Measurements from ENCODE around the gene SLC49A4. TPM values are rescaled to one million over a fixed set of nuclear protein-coding genes. Genes with fewer than 3 reads are reported as not detected.

The SLC49A4 gene
- total and polyA plus RNA-seq, 3 donors from 2014 or later, result 12.4 to 23.7 (median 17.7) TPM

GRCh38 chr3:122785231-122785630 lies 9.6 kb upstream of the SLC49A4 start:
- peaks cover 3% of the 10 kb centered on the region for H3K4me1 ChIP-seq
- H3K36me3 ChIP-seq (ENCODE audit: low read depth, missing control alignments), result no peaks in the 10 kb centered on the region
- intact Hi-C loops (cut with DNase I; ENCODE audit: low total_unique reads), result no loop called here
- no peaks in the 10 kb centered on the region for H3K27me3 ChIP-seq
- TF ChIP-seq CTCF (IDR thresholded peaks at IDR 0.05) (no peak), POLR2A (IDR thresholded peaks at IDR 0.05) (no peak)
- 92 to 97% methylated on average over 1 of the region's 1 CpG for WGBS, 2 donors
- no peak overlapping the region for H3K4me3 ChIP-seq
- no peak overlapping the region for H3K27ac ChIP-seq
- DNase-seq, result no peak
- no peaks in the 10 kb centered on the region for H3K9me3 ChIP-seq

- Histone ChIP-seq H3K9me3 (no peaks in the 10 kb centered on the region), H3K4me3 (no peak overlapping the region), H3K27ac (no peak overlapping the region), H3K36me3 (ENCODE audit: low read depth, missing control alignments) (no peaks in the 10 kb centered on the region), H3K4me1 (peaks cover 3% of the 10 kb centered on the region), H3K27me3 (no peaks in the 10 kb centered on the region)
- no peak for TF ChIP-seq CTCF (IDR thresholded peaks at IDR 0.05)
- TF ChIP-seq POLR2A (IDR thresholded peaks at IDR 0.05), result no peak
- no peak for DNase-seq
- 71 to 90% methylated on average over 1 of the region's 1 CpG for WGBS, 2 donors
- intact Hi-C loops (cut with DNase I; ENCODE audit: low total_unique reads), result no loop called here
Observed at GRCh38 chr3:122786066-122786465, 8.8 kb upstream of the SLC49A4 start.

DNA sequence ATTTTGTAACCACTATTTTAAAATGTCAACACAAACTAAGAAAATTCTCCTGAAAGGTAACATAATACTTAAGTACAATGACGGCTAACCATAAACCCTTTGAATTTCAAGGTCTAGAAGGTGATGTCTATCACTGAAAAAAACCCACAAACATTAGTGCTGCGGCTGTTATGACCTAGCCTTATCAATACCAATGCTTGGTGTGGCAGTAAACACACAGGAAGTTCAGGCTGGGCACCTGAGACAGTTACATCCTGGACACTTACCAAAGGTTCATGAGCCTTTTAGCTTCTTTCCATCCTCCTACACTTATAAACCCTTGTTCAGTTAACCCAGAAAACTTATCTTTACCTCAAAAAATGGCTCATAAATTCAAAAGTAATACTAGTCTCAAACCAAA lies 7.0 kb upstream of the SLC49A4 start:
- TF ChIP-seq POLR2A (IDR thresholded peaks at IDR 0.05) (no peak), CTCF (IDR thresholded peaks at IDR 0.05) (no peak)
- Histone ChIP-seq H3K9me3 (no peaks in the 10 kb centered on the region), H3K36me3 (ENCODE audit: low read depth, missing control alignments) (no peaks in the 10 kb centered on the region), H3K27me3 (no peaks in the 10 kb centered on the region), H3K4me1 (no peaks in the 10 kb centered on the region), H3K27ac (no peak overlapping the region), H3K4me3 (no peak overlapping the region)
- 82 to 83% methylated on average over 2 of the region's 2 CpGs for WGBS, 2 donors
- DNase-seq, result no peak
- intact Hi-C loops (cut with DNase I; ENCODE audit: low total_unique reads), result no loop called here

DNA sequence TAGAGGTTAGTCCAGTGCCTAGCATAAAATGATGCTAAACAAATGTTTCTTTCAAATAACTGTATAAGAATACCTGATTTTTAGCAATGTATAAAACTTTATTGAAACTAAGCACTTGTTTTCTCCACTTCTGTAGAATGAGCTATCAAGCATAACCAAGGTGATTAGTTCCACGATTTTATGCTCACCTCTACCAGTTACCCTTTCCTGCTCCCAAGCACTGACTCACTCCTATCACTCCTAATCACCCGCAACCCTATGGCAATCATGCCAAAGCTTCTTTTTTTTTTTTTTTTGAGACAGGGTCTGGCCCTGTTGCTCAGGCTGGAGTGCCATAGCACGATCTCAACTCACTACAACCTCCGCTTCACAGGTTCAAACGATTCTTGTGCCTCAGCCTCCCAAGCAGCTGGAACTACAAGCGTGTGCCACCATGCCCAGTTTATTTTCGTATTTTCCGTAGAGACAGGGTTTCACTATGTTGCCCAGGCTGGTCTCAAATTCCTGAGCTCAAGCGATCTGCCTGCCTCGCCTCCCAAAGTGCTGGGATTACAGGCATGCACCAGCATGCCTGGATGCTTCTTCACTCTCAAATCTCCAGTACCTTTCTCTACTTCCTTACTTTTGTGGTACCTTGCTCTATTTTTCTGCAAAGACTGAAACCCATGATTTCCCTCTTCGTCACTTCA lies 5.1 kb upstream of the SLC49A4 start:
- H3K36me3 ChIP-seq (ENCODE audit: low read depth, missing control alignments), result no peaks in the 10 kb centered on the region
- TF ChIP-seq POLR2A (IDR thresholded peaks at IDR 0.05) (no peak), CTCF (IDR thresholded peaks at IDR 0.05) (no peak)
- DNase-seq, result no peak
- intact Hi-C loops (cut with DNase I; ENCODE audit: low total_unique reads), result no loop called here
- no peaks in the 10 kb centered on the region for H3K9me3 ChIP-seq
- H3K4me3 ChIP-seq, result no peak overlapping the region
- no peak overlapping the region for H3K27ac ChIP-seq
- no peaks in the 10 kb centered on the region for H3K4me1 ChIP-seq
- H3K27me3 ChIP-seq, result no peaks in the 10 kb centered on the region
- 91 to 93% methylated on average over 11 of the region's 11 CpGs for WGBS, 2 donors

All from testis (tissue), 3 donors.